Measurements from ENCODE around the gene ME1. TPM values are rescaled to one million over a fixed set of nuclear protein-coding genes. Genes with fewer than 3 reads are reported as not detected.

The ME1 gene
- total RNA-seq, 1 donor: 17.0 TPM

DNA sequence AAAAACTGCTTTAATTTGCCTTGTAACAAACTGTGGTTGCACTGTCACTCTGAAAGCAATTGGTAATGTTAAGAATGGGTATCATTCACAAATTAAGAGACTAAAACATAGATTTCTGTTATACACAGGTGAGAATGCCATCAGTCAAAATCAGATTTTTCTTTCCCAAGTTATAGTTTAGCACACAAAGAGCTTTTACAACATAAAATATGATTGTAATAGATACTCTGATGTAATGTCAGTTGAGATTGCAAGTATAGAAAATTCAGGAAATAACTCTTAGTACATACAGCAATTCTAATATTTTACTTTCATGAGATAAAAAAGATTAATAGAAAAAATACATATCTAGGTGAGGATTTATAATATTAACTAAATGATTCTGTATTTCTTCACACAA lies 2.3 kb upstream of the ME1 start:
- TF ChIP-seq, protein P1, sequence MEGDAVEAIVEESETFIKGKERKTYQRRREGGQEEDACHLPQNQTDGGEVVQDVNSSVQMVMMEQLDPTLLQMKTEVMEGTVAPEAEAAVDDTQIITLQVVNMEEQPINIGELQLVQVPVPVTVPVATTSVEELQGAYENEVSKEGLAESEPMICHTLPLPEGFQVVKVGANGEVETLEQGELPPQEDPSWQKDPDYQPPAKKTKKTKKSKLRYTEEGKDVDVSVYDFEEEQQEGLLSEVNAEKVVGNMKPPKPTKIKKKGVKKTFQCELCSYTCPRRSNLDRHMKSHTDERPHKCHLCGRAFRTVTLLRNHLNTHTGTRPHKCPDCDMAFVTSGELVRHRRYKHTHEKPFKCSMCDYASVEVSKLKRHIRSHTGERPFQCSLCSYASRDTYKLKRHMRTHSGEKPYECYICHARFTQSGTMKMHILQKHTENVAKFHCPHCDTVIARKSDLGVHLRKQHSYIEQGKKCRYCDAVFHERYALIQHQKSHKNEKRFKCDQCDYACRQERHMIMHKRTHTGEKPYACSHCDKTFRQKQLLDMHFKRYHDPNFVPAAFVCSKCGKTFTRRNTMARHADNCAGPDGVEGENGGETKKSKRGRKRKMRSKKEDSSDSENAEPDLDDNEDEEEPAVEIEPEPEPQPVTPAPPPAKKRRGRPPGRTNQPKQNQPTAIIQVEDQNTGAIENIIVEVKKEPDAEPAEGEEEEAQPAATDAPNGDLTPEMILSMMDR (IDR thresholded peaks at IDR 0.05; ENCODE audit: insufficient read depth, low read length): no peak
- no peak overlapping the region for H3K4me3 ChIP-seq (ENCODE audit: low read depth, low read length)
- DNase-seq (ENCODE audit: low read depth): no peak

DNA sequence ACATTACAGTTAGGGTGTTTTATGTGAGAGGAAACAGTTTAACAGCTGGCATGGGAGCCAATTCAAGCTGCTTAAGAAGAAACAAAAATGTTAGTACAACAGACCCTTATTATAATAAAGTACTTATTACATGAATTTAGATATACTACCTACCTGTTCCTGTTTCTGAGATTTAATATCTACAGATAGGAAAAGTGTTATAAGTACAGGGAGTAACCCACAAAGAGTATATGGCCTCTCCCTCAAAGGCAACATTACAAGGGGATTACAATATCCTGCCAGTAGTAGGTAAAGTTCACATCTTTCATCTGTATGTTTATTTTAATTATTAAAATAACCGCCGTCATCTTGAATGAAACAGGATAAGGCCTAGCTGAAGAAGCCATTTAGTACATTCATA lies 1.8 kb upstream of the ME1 start:
- TF ChIP-seq, protein P1 (IDR thresholded peaks at IDR 0.05; ENCODE audit: insufficient read depth, low read length): no peak
- no peak for DNase-seq (ENCODE audit: low read depth)
- H3K4me3 ChIP-seq (ENCODE audit: low read depth, low read length): no peak overlapping the region

GRCh38 chr6:83431545-83432155 lies 799 bp upstream of the ME1 start:
- TF ChIP-seq, protein P1 (IDR thresholded peaks at IDR 0.05; ENCODE audit: insufficient read depth, low read length): no peak
- peak overlapping the region; percentile 85 for H3K4me3 ChIP-seq (ENCODE audit: low read depth, low read length)

DNA sequence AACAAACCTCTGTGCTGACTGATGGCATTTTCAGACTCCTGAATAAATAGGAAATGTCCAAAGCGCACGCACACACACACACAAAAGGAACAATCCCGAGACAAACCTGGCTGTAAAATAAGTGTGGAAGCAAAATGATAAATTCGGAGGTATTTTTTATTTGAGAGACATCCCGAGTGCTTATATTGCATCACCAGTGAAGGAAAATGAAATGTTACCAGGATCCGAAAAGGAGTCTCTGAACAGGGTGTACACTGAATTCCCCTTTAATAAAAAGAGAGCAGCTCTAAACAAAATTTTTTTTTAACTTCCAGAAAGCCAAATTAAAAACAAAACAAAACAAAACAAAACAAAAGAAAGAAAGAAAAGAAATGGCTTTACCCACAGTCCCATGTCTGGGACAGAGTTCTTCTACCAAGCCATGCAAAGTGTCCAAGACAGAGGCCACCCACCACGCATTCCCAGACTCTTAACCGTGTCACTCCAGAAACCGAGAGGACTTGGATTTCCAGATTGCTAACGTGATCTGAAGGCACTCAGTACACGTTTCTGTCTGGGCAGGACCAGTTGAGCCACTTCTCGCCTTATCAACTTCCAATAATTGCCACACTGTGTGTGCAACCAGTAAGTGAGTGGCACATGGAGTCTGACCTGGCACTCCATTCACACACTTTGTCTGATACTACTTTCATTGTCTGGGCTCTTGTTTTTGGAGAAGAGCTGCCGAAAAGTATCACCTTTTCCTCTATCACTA lies 817 bp downstream of the ME1 start:
- TF ChIP-seq, protein P1 (IDR thresholded peaks at IDR 0.05; ENCODE audit: insufficient read depth, low read length): no peak
- peak overlapping the region; percentile 85 for H3K4me3 ChIP-seq (ENCODE audit: low read depth, low read length)
- DNase-seq (ENCODE audit: low read depth): peak; percentile 42

More at GRCh38 chr6:83431545-83432155, 799 bp upstream of the ME1 start:
- DNase-seq (ENCODE audit: low read depth): no peak

DNA sequence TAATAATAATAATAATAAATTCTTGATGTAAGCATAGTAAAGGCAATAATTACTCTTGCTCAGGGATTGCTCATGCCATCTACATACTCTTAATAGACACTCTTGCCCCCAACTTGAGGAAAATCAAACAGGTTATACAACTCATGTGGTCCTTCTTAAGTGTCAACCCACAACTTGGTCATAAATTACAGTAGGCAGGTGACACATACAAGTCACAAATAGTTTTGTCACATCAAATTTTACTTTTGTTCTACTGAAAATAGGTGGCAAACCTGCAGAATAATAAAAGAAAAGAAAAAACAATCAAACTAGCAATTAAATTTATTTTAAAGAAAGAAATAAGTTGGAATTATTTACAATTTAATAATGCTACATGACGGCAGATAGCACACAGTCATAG lies 1.6 kb downstream of the ME1 start:
- TF ChIP-seq, protein P1 (IDR thresholded peaks at IDR 0.05; ENCODE audit: insufficient read depth, low read length): no peak
- H3K4me3 ChIP-seq (ENCODE audit: low read depth, low read length): peak overlapping the region; percentile 85
- DNase-seq (ENCODE audit: low read depth): no peak

DNA sequence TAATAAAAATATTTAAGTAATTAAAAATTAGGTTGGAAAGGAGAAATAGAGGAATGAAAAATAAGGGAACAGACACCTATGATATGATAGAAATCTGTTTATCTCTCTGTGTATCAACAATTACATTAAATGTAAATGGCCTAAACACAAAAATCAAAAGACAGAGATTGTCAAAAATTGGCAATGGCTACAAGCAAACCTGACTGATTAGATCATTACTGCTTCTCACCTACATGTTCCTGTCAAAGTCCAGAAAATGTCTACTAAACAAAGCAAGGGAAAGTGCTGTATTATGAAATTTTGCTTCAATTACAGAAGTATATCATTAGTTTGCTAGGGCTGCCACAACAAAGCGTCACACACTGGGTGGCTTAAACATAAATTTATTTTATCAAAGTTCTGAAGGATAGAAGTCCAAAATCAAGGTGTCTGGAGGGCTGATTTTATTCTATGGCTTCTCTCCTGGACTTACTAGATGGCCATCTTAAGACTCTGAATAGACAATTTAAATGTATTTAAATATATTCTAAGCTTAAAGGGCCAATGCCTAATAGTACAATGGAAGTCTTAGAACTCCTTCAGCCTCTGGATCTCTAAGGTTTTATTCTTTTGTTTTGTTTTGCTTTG lies 6.3 kb downstream of the ME1 start:
- TF ChIP-seq, protein P1 (IDR thresholded peaks at IDR 0.05; ENCODE audit: insufficient read depth, low read length): no peak
- DNase-seq (ENCODE audit: low read depth): no peak

More for the DNA sequence above, 6.3 kb downstream of the ME1 start:
- no peak overlapping the region for H3K4me3 ChIP-seq (ENCODE audit: low read depth, low read length)

Measured in fibroblast of the aortic adventitia (primary cell).